Measurements from ENCODE around the gene AVP. TPM values are rescaled to one million over a fixed set of nuclear protein-coding genes. Genes with fewer than 3 reads are reported as not detected.
A peak's percentile ranks its signal among the peaks of the same experiment; 100 is the strongest.

Gene AVP
- total and polyA plus RNA-seq, 2 of the 13 experiments (the other 11 are each of a cell fraction or from before 2014, with no cell fraction given): 0.12 TPM; not detected in 1

DNA sequence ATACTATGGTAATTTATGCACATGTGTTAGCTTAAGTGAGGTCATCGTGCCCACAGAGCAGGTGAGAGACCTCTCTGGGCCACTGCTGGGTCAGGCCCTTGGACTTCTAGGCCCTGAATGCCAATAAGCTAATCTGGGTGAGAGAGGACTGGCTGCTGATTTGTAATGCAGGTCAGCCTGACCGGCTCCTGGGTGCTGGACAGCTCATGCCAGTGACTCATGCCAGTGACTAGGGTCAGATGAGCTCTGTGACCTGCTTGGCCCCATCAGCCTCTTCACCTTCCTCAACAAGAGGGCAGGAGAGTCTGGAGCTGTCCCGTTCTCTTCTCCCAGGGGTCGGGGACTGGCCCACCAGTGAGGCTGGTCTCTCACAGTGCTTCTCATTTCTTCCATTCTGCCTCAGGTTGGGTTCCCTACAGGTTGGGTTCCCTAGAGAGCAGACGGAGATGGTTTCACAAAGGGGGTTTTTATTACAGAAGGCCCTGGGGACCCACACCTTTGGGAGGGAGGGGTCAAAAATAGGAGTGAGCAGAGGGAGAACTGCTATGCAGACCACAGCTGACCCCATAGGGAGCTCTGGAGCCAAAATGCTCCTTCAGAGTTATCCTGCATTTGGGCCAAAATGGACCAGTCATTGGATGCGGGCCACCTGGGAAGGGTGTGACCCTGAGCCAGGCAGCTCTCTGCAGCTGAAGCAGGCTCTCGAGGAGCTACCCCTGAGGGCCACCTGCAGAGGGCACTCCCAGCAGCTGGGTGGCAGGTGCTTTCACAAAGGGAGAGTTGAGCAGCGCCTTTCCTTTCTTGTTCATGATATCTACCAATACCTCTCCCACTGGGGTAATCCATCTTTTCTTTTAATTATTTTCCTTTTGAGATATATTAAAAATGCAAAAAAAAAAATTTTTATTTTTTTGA is 15.3 kb downstream of the AVP start (continued):
- TF ChIP-seq HNF1B (CRISPR knock-in tag; IDR thresholded peaks at IDR 0.05) (no peak), ZNF775 (CRISPR knock-in tag; IDR thresholded peaks at IDR 0.05; ENCODE audit: borderline replicate concordance) (no peak), POGZ (CRISPR knock-in tag; IDR thresholded peaks at IDR 0.05) (no peak), RBM39 (IDR thresholded peaks at IDR 0.05; ENCODE audit: low read depth, low read length, poor library complexity, severe bottlenecking) (no peak), RXRB (CRISPR knock-in tag; IDR thresholded peaks at IDR 0.05; ENCODE audit: borderline replicate concordance) (no peak; the same call in 1 of the 2 replicates), LCORL (IDR thresholded peaks at IDR 0.05) (no peak), LCORL (CRISPR knock-in tag; IDR thresholded peaks at IDR 0.05) (no peak; the same call in 1 of the 2 replicates), SPEN (CRISPR knock-in tag; IDR thresholded peaks at IDR 0.05; ENCODE audit: low read depth) (no peak), ZNF674 (CRISPR knock-in tag; IDR thresholded peaks at IDR 0.05; ENCODE audit: low read depth) (no peak), JUND (CRISPR knock-in tag; IDR thresholded peaks at IDR 0.05) (no peak), ZFP37 (CRISPR knock-in tag; IDR thresholded peaks at IDR 0.05; ENCODE audit: borderline replicate concordance) (no peak), TOE1 (CRISPR knock-in tag; IDR thresholded peaks at IDR 0.05) (no peak), XBP1 (CRISPR knock-in tag; IDR thresholded peaks at IDR 0.05) (no peak), CBX5 (CRISPR knock-in tag; IDR thresholded peaks at IDR 0.05; ENCODE audit: borderline replicate concordance) (no peak), MXI1 (IDR thresholded peaks at IDR 0.05; ENCODE audit: borderline replicate concordance, low read depth, low read length) (peak; percentile 17; the same call in 1 of the 3 replicates), ZNF33A (CRISPR knock-in tag; IDR thresholded peaks at IDR 0.05; ENCODE audit: borderline replicate concordance) (no peak), GATAD2A (CRISPR knock-in tag; IDR thresholded peaks at IDR 0.05) (peak; percentile 5; the same call in 1 of the 2 replicates), ZNF460 (CRISPR knock-in tag; IDR thresholded peaks at IDR 0.05; ENCODE audit: borderline replicate concordance) (no peak), ZNF704 (CRISPR knock-in tag; IDR thresholded peaks at IDR 0.05; ENCODE audit: borderline replicate concordance) (no peak), ZNF7 (CRISPR knock-in tag; IDR thresholded peaks at IDR 0.05) (no peak), RFX1 (IDR thresholded peaks at IDR 0.05) (no peak), KMT2B (CRISPR knock-in tag; IDR thresholded peaks at IDR 0.05) (no peak), CENPT (CRISPR knock-in tag; IDR thresholded peaks at IDR 0.05; ENCODE audit: low read depth) (no peak), ARID2 (CRISPR knock-in tag; IDR thresholded peaks at IDR 0.05; ENCODE audit: borderline replicate concordance) (no peak)
- TF ChIP-seq, protein P1, sequence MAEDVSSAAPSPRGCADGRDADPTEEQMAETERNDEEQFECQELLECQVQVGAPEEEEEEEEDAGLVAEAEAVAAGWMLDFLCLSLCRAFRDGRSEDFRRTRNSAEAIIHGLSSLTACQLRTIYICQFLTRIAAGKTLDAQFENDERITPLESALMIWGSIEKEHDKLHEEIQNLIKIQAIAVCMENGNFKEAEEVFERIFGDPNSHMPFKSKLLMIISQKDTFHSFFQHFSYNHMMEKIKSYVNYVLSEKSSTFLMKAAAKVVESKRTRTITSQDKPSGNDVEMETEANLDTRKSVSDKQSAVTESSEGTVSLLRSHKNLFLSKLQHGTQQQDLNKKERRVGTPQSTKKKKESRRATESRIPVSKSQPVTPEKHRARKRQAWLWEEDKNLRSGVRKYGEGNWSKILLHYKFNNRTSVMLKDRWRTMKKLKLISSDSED (CRISPR knock-in tag; IDR thresholded peaks at IDR 0.05): no peak

Measured in HepG2 (cell line).